ENCODE results near the gene CCDC57.
"Not testable (repeated sequence)": the region's sequence is repeated elsewhere in the genome, so short reads cannot be mapped to it uniquely, and the experiment has no call there.

The CCDC57 gene

GRCh38 chr17:82175951-82176350, 36.7 kb downstream of the CCDC57 start:
- no peak for DNase-seq (ENCODE audit: low read depth in 2 of 2)

- DNase-seq (ENCODE audit: low read depth in 2 of 2), result no peak
Measured at GRCh38 chr17:82175201-82175600, 37.4 kb downstream of the CCDC57 start.

GRCh38 chr17:82174042-82174857, 38.4 kb downstream of the CCDC57 start:
- DNase-seq (ENCODE audit: low read depth in 2 of 2), result not testable (repeated sequence)

- DNase-seq (ENCODE audit: low read depth in 2 of 2), result no peak
Measured at GRCh38 chr17:82173351-82174041, 39.1 kb downstream of the CCDC57 start.

- DNase-seq (ENCODE audit: low read depth in 2 of 2), result no peak
Measured at GRCh38 chr17:82172486-82173160, 40.0 kb downstream of the CCDC57 start.

- DNase-seq (ENCODE audit: low read depth in 2 of 2), result no peak
Measured at GRCh38 chr17:82171750-82172375, 40.8 kb downstream of the CCDC57 start.

GRCh38 chr17:82170412-82170961, 42.2 kb downstream of the CCDC57 start:
- DNase-seq (ENCODE audit: low read depth in 2 of 2), result no peak

GRCh38 chr17:82168568-82168967, 44.1 kb downstream of the CCDC57 start:
- no peak for DNase-seq (ENCODE audit: low read depth in 2 of 2)

GRCh38 chr17:82167028-82167427, 45.6 kb downstream of the CCDC57 start:
- DNase-seq (ENCODE audit: low read depth in 2 of 2), result no peak

GRCh38 chr17:82164853-82165252, 47.8 kb downstream of the CCDC57 start:
- no peak for DNase-seq (ENCODE audit: low read depth in 2 of 2)

- DNase-seq (ENCODE audit: low read depth in 2 of 2), result no peak
Measured at GRCh38 chr17:82161216-82161615, 51.4 kb downstream of the CCDC57 start.

GRCh38 chr17:82160075-82160474, 52.6 kb downstream of the CCDC57 start:
- no peak for DNase-seq (ENCODE audit: low read depth in 2 of 2)

GRCh38 chr17:82158825-82159224, 53.8 kb downstream of the CCDC57 start:
- DNase-seq (ENCODE audit: low read depth in 2 of 2), result no peak

GRCh38 chr17:82157046-82158035, 55.3 kb downstream of the CCDC57 start:
- no peak for DNase-seq (ENCODE audit: low read depth in 2 of 2)

GRCh38 chr17:82156284-82156925, 56.2 kb downstream of the CCDC57 start:
- DNase-seq (ENCODE audit: low read depth in 2 of 2), result no peak

GRCh38 chr17:82155606-82156005, 57.0 kb downstream of the CCDC57 start:
- DNase-seq (ENCODE audit: low read depth in 2 of 2), result no peak

GRCh38 chr17:82154881-82155331, 57.7 kb downstream of the CCDC57 start:
- DNase-seq (ENCODE audit: low read depth in 2 of 2), result no peak

- peak; percentile 69 to 71 for DNase-seq (ENCODE audit: low read depth in 2 of 2)
Measured at GRCh38 chr17:82153745-82154375, 58.8 kb downstream of the CCDC57 start.

- DNase-seq (ENCODE audit: low read depth in 2 of 2), result no peak
Measured at GRCh38 chr17:82153295-82153691, 59.3 kb downstream of the CCDC57 start.

Measured in stimulated activated CD4-positive, alpha-beta T cell treated with anti-CD3 and anti-CD28 coated beads, Interleukin-1b, Interleukin-23, amount 100 ng/mL, for 1 hour (primary cell).